Activated CD8-positive, alpha-beta memory T cell treated with anti-CD3 and anti-CD28 coated beads, Interleukin-2, amount 50 U/mL, for 24 hours (primary cell): ENCODE results near the gene LARGE1.
"Not testable (repeated sequence)": the region's sequence is repeated elsewhere in the genome, so short reads cannot be mapped to it uniquely, and the experiment has no call there.

Source experiments
- DNase-seq: peaks from one replicate; pipeline ENCODE4 v3.0.0-alpha.2; 2020; ENCODE audit errors: extremely low read depth

LARGE1 gene

GRCh38 chr22:33597274-33597985 lies 322.8 kb downstream of the LARGE1 start:
- DNase-seq = no peak

- DNase-seq = no peak
Observed at GRCh38 chr22:33593818-33594217, 326.5 kb downstream of the LARGE1 start.

- DNase-seq = no peak
Observed at GRCh38 chr22:33591946-33592345, 328.3 kb downstream of the LARGE1 start.

- DNase-seq = no peak
Observed at GRCh38 chr22:33589297-33589696, 331.0 kb downstream of the LARGE1 start.

- no peak for DNase-seq
Observed at GRCh38 chr22:33588860-33589259, 331.4 kb downstream of the LARGE1 start.

- no peak for DNase-seq
Observed at GRCh38 chr22:33584152-33584551, 336.1 kb downstream of the LARGE1 start.

GRCh38 chr22:33582822-33583400 lies 337.4 kb downstream of the LARGE1 start:
- DNase-seq = no peak

- no peak for DNase-seq
Observed at GRCh38 chr22:33580310-33580709, 340.0 kb downstream of the LARGE1 start.

GRCh38 chr22:33579448-33580093 lies 340.7 kb downstream of the LARGE1 start:
- no peak for DNase-seq

GRCh38 chr22:33578752-33579151 lies 341.5 kb downstream of the LARGE1 start:
- no peak for DNase-seq

- DNase-seq = no peak
Observed at GRCh38 chr22:33577862-33578411, 342.3 kb downstream of the LARGE1 start.

GRCh38 chr22:33576205-33576604 lies 344.1 kb downstream of the LARGE1 start:
- no peak for DNase-seq

GRCh38 chr22:33575771-33576170 lies 344.5 kb downstream of the LARGE1 start:
- DNase-seq = no peak

GRCh38 chr22:33575041-33575440 lies 345.2 kb downstream of the LARGE1 start:
- no peak for DNase-seq

GRCh38 chr22:33573479-33573878 lies 346.8 kb downstream of the LARGE1 start:
- no peak for DNase-seq

GRCh38 chr22:33572086-33572485 lies 348.2 kb downstream of the LARGE1 start:
- no peak for DNase-seq

GRCh38 chr22:33570110-33570509 lies 350.2 kb downstream of the LARGE1 start:
- DNase-seq = no peak

GRCh38 chr22:33569559-33569958 lies 350.7 kb downstream of the LARGE1 start:
- no peak for DNase-seq

GRCh38 chr22:33569018-33569417 lies 351.3 kb downstream of the LARGE1 start:
- DNase-seq = no peak

- DNase-seq = not testable (repeated sequence)
Observed at GRCh38 chr22:33566495-33566894, 353.8 kb downstream of the LARGE1 start.

GRCh38 chr22:33565580-33565995 lies 354.7 kb downstream of the LARGE1 start:
- no peak for DNase-seq

GRCh38 chr22:33564683-33565082 lies 355.6 kb downstream of the LARGE1 start:
- DNase-seq = no peak
